ENCODE measurements around the gene CIPC. TPM values are rescaled to one million over a fixed set of nuclear protein-coding genes. Genes with fewer than 3 reads are reported as not detected.
A peak's percentile ranks its signal among the peaks of the same experiment; 100 is the strongest.

CIPC gene
- total and polyA plus RNA-seq, 2 of the 4 experiments (the other 2 are of a cell fraction): 6.6 to 12.9 TPM

DNA sequence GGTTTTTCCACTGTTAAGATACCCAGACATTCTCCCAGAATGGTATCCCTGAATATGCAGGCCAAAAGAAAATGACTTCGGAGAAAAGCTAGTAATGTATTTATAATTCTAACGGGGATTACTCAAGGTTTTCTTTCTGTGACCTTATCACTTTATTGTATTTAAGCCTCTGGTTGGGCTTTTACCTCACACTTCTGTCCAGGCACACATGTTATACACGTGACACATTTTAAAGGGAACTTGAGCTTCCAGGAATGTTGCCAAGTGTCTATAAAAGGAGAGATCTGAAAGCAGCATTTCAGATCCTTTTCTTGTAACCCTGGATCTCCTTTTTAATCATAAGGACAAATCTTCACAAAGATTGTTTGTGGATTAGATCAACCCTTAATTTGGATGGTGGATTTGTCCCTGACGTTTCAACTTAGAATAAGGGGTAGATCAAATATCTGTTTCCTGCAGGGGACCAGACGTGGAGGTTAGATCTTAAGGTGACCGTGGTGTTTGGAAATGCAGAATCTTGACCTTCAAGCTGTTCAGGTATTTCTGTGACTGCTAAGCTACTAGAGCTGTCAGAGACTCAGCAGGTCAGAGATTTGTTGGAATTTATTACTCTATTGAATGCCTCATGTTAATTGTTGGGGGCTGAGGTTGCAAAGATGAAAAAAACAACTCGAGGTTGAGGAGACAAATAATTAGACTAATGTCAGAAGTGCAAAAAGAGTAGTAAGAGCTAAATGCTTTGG is 1.5 kb downstream of the CIPC start:
- POLR2A ChIA-PET (ENCODE audit: unreplicated experiment): no interaction called here
- peak overlapping the region; percentile 82; the same call in 1 of the 2 replicates for H3K4me3 ChIP-seq (ENCODE audit: insufficient read depth, low read depth, low read length)

More for the DNA sequence above, 1.5 kb downstream of the CIPC start:
- Histone ChIP-seq H2AK9ac (replicated peaks; ENCODE audit: low read depth, low read length, poor library complexity) (no peak overlapping the region), H4K8ac (ENCODE audit: low read depth in 2 of 2, low read length in 2 of 2) (peak overlapping the region in 1 of 2 experiments; percentile 43; a peak in 3 of 4 replicates), H3K23ac (ENCODE audit: low read depth, low read length) (peak overlapping the region; percentile 68; the same call in 1 of the 2 replicates), H2AFZ (replicated peaks; ENCODE audit: low read length, poor library complexity) (no peak overlapping the region), H2BK20ac (ENCODE audit: low read depth, low read length) (no peak overlapping the region), H3K9me1 (ENCODE audit: insufficient read depth, low read length) (peaks cover 4% of the 10 kb centered on the region), H2AK5ac (ENCODE audit: low read depth, low read length) (no peak overlapping the region), H2BK120ac (ENCODE audit: low read depth, low read length) (peak overlapping the region; percentile 30; the same call in 1 of the 2 replicates), H3K27ac (ENCODE audit: insufficient read depth, low read length) (no peak overlapping the region), H3K56ac (ENCODE audit: extremely low read depth, insufficient read depth, low read length) (no peak overlapping the region), H3K18ac (ENCODE audit: low read depth, low read length) (no peak overlapping the region), H4K20me1 (ENCODE audit: insufficient read depth, low read length) (no peaks in the 10 kb centered on the region), H4K91ac (ENCODE audit: insufficient read depth, low read depth, low read length) (no peak overlapping the region), H3K36me3 (ENCODE audit: control insufficient read depth, insufficient read depth, low read length) (no peaks in the 10 kb centered on the region; the same call in 1 of the 2 replicates), H3K27me3 (ENCODE audit: control insufficient read depth, insufficient read depth, low read length) (no peaks in the 10 kb centered on the region), H3K4me1 (ENCODE audit: control insufficient read depth, insufficient read depth, low read length) (peaks cover 6% of the 10 kb centered on the region), H3K14ac (replicated peaks; ENCODE audit: low read depth, low read length) (peak overlapping the region; percentile 70; the same call in 1 of the 2 replicates), H3K4ac (ENCODE audit: low read depth, low read length) (peak overlapping the region; percentile 29; the same call in 1 of the 2 replicates), H4K5ac (ENCODE audit: low read depth, low read length) (no peak overlapping the region), H3K9ac (ENCODE audit: low read depth, low read length) (0 out of 2 replicates have a peak overlapping the region, but pooled peaks have one; percentile 21), H3K4me2 (ENCODE audit: low read depth, low read length) (peak overlapping the region; percentile 76; the same call in 1 of the 2 replicates), H3K79me1 (ENCODE audit: low read depth in 1 of 2, low read length in 2 of 2) (peaks cover 31 to 47% of the 10 kb centered on the region in 2 experiments), H2BK5ac (ENCODE audit: low read depth, low read length, poor library complexity, severe bottlenecking) (no peak overlapping the region), H2BK15ac (ENCODE audit: low read depth, low read length) (no peak overlapping the region), H3K9me3 (ENCODE audit: control insufficient read depth, insufficient read depth, low read length) (no peaks in the 10 kb centered on the region)
- DNase-seq (peak; percentile 78), ATAC-seq (ENCODE audit: low read depth) (no peak)
- BruUV-seq (replicated peaks): no TSS peak
- CTCF ChIA-PET: interaction anchor here (0.5 to 1.0 kb wide), 2 partner anchors 224 to 289 kb away, joined by 4 to 6 read pairs; no protein-coding TSS in a partner anchor
- dilution Hi-C loops (cut with HindIII; ENCODE audit: low sequenced_read_pairs, unreplicated experiment) (loop anchor here (25.0 kb wide), 1 partner anchor 212 kb away; no protein-coding TSS in a partner anchor), in situ Hi-C loops (cut with MboI; ENCODE audit: low sequenced_read_pairs) (no loop called here), intact Hi-C loops (cut with micrococcal nuclease) (no loop called here)
- WGBS, 2 experiments (ENCODE audit: extremely low coverage in 2 of 2, insufficient read length in 1 of 2): 60% methylated on average over 2 of the region's 7 CpGs; no CpG with 5 or more reads in 1 of the 2 experiments
- TF ChIP-seq BHLHE40 (IDR thresholded peaks at IDR 0.05; ENCODE audit: low read depth, low read length) (peak; percentile 80), RFX5 (IDR thresholded peaks at IDR 0.05; ENCODE audit: low read depth, low read length) (no peak)
- TF ChIP-seq, protein P1, sequence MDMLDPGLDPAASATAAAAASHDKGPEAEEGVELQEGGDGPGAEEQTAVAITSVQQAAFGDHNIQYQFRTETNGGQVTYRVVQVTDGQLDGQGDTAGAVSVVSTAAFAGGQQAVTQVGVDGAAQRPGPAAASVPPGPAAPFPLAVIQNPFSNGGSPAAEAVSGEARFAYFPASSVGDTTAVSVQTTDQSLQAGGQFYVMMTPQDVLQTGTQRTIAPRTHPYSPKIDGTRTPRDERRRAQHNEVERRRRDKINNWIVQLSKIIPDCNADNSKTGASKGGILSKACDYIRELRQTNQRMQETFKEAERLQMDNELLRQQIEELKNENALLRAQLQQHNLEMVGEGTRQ (IDR thresholded peaks at IDR 0.05; ENCODE audit: low read depth, low read length): peak; percentile 68; the same call in 1 of the 2 replicates
- TF ChIP-seq, protein P2, sequence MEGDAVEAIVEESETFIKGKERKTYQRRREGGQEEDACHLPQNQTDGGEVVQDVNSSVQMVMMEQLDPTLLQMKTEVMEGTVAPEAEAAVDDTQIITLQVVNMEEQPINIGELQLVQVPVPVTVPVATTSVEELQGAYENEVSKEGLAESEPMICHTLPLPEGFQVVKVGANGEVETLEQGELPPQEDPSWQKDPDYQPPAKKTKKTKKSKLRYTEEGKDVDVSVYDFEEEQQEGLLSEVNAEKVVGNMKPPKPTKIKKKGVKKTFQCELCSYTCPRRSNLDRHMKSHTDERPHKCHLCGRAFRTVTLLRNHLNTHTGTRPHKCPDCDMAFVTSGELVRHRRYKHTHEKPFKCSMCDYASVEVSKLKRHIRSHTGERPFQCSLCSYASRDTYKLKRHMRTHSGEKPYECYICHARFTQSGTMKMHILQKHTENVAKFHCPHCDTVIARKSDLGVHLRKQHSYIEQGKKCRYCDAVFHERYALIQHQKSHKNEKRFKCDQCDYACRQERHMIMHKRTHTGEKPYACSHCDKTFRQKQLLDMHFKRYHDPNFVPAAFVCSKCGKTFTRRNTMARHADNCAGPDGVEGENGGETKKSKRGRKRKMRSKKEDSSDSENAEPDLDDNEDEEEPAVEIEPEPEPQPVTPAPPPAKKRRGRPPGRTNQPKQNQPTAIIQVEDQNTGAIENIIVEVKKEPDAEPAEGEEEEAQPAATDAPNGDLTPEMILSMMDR (conservative IDR thresholded peaks at IDR 0.05; ENCODE audit: low read depth, low read length): no peak

Measured in IMR-90 (cell line).